Activated CD8-positive, alpha-beta memory T cell treated with anti-CD3 and anti-CD28 coated beads, Interleukin-2, amount 10 ng/mL, durations not matched to agents 7 days and 5 days (primary cell): ENCODE data around the gene PROSER2. TPM values are rescaled to one million over a fixed set of nuclear protein-coding genes. Genes with fewer than 3 reads are reported as not detected.

Source experiments
- ATAC-seq: fragments of 150-1000 bp; cut with Tn5 transposase; one replicate; pipeline ENCODE4 v1.10.0; 2021; ENCODE audit warnings: moderate library complexity
- CTCF ChIA-PET: fragments of 350-600 bp; sonication (Branson Sonifier 250); formaldehyde crosslinking; loops from one replicate; lab custom pipeline; 2021; ENCODE audit warnings: antibody characterized with exemption; lab: Charles Lee
- DNase-seq: peaks from one replicate; pipeline ENCODE4 v3.0.0-alpha.2; 2020
- H3K27ac Mint-ChIP-seq: one replicate; pipeline ENCODE4 v1.8.0; 2021; ENCODE audit warnings: mild to moderate bottlenecking, mixed read lengths
- H3K27me3 Mint-ChIP-seq: one replicate; pipeline ENCODE4 v1.8.0; 2021; ENCODE audit warnings: mixed read lengths
- H3K36me3 Mint-ChIP-seq: one replicate; pipeline ENCODE4 v1.8.0; 2021; ENCODE audit warnings: mild to moderate bottlenecking, mixed read lengths
- H3K4me1 Mint-ChIP-seq: one replicate; pipeline ENCODE4 v1.8.0; 2021; ENCODE audit warnings: mixed read lengths
- H3K4me3 Mint-ChIP-seq: one replicate; pipeline ENCODE4 v1.8.0; 2021; ENCODE audit warnings: mild to moderate bottlenecking, moderate library complexity, mixed read lengths
- H3K9me3 Mint-ChIP-seq: one replicate; pipeline ENCODE4 v1.8.0; 2022; ENCODE audit warnings: low read depth, mixed read lengths
- total RNA-seq, 2 experiments: library from RNA; stranded (reverse); gene quantifications; one replicate each; pipeline ENCODE4 v1.2.3, GENCODE V29; 2021

PROSER2 gene
- total RNA-seq, 2 experiments from 2014 or later, result 0.23 TPM

DNA sequence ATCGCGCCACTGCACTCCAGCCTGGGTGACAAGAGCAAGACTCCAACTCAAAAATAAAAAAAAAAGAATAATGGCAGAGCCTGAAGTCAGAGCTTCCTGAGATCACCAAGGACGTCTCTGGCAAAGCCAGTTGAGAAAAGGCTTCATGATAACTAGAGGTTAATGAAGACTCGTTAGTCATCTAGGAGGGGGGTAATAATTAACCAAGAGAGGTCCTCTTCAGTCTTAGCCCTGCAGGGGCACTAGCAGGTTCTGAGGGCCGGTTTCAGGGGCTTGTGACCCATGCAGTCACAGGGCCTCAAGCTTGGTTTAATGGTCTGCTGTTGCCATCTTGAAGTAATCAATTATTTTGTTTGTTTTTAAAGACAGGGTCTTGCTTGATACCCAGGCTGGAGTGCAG, 28.6 kb upstream of the PROSER2 start:
- H3K27me3 Mint-ChIP-seq, result peaks cover 5% of the 10 kb centered on the region
- no peak overlapping the region for H3K4me3 Mint-ChIP-seq
- peaks cover 2% of the 10 kb centered on the region for H3K4me1 Mint-ChIP-seq
- CTCF ChIA-PET, result no interaction called here
- H3K9me3 Mint-ChIP-seq, result no peaks in the 10 kb centered on the region
- no peak for ATAC-seq
- DNase-seq, result no peak
- no peaks in the 10 kb centered on the region for H3K36me3 Mint-ChIP-seq
- H3K27ac Mint-ChIP-seq, result no peak overlapping the region

DNA sequence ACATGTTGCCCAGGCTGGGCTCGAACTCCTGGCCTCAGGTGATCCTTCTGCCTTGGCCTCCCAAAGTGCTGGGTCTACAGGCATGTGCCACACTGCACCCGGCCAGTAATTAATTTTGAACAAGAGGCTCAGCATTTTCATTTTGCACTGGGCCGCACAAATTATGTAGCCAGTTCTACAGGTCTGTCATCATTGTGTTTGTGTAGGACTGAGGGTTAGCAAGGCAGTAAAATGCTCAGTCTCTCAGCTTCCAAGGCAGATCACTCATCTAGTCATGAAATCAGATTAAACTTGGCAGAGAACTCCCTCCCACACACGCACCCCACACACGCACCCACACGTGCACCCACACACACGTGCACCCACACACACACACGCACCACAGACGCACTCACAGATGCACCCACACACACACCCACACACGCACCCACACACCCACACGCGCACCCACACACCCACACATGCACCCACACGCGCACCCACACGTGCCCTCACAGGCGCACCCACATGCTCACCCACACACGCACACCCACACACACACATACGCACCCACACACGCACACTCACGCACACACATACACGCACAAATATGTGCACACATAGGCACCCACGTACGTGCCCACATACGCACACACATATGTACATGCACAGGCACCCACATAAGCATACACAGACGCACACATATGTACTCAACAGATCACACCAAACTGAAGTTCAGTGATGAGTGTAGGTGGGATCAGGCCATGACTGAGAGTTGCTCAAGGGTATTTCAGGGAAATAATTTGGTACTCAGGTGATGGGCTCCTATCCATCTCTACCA, 27.8 kb upstream of the PROSER2 start:
- Mint-ChIP-seq H3K27me3 (no peaks in the 10 kb centered on the region), H3K9me3 (no peaks in the 10 kb centered on the region), H3K27ac (no peak overlapping the region), H3K4me1 (peaks cover 2% of the 10 kb centered on the region), H3K36me3 (no peaks in the 10 kb centered on the region), H3K4me3 (no peak overlapping the region)
- CTCF ChIA-PET, result no interaction called here
- ATAC-seq (no peak), DNase-seq (no peak)

DNA sequence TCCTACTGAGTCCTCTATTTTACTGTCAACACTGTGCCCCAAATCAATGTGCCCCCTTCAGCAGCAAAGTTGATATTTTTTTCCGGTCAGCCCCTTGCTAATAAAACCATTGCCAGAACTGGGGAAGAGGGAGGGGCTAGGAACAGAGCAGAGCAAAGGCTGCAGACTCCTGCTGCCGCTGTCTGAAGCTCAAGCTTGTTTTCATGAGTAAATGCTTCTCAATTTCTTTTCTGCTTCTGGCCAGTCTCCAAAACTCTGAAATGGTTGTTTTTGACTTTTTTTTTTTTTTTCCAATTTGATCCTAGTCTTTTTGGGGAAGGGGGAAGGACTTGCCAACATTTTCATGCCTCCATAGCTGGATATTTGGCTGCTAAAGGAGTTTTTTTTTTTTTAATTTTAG, 26.7 kb upstream of the PROSER2 start:
- Mint-ChIP-seq H3K27ac (no peak overlapping the region), H3K27me3 (no peaks in the 10 kb centered on the region), H3K36me3 (no peaks in the 10 kb centered on the region), H3K9me3 (no peaks in the 10 kb centered on the region), H3K4me1 (peaks cover 2% of the 10 kb centered on the region), H3K4me3 (no peak overlapping the region)
- ATAC-seq (no peak), DNase-seq (no peak)
- CTCF ChIA-PET, result no interaction called here

DNA sequence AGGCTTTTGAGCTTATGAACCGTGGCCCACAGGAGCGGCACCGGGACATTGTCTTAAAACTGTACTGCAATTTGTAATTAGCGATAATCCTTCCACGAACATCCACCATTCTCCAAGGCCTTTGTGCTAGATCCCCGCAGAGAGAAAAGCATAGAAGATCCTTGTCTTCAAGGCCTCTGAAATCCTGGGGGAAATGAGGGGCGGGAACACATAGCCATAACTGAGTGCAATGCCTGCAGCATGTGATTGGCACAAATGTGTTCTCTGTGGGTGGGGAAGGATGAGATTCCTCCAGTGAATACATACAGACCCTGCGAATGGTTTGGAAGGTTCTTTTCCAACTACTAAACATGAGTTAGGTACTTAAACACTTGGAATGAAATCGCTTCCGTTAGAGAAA, 25.9 kb upstream of the PROSER2 start:
- CTCF ChIA-PET, result no interaction called here
- Mint-ChIP-seq H3K27ac (no peak overlapping the region), H3K4me3 (no peak overlapping the region), H3K36me3 (no peaks in the 10 kb centered on the region), H3K4me1 (peaks cover 2% of the 10 kb centered on the region), H3K9me3 (no peaks in the 10 kb centered on the region), H3K27me3 (no peaks in the 10 kb centered on the region)
- ATAC-seq, result no peak
- no peak for DNase-seq

DNA sequence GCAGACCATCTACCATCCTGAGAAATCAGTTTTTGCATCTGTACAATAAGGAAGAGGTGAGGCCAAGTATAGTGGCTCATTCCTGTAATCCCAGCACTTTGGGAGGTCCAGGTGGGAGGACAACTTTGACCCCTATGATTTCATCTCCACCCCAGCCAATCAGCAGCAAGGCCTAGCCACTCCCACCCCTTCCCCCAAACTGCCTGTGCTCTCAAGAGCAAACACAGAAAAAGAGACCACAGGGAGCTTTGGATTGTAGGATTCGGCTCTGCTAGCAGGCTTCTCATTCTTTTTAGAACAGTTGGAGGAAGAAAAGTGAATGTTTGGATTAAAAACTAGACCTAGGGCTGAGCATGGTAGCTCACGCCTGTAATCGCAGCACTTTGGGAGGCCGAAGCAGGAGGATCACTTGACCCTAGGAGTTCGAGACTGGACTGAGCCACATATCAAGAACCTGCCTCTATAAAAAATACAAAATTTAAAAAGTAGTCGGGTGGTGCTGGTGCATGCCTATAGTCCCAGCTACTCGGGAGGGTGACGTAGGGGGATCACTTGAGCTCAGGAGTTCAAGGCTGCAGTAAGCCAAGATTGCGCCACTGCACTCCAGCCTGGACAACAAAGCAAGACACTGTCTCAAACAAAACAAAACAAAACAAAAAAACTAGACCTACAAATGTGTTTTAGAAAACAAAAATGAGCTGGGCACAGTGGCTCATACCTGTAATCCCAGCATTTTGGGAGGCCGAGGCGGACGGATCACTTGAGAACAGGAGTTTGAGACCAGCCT, 25.1 kb upstream of the PROSER2 start:
- DNase-seq (no peak), ATAC-seq (no peak)
- Mint-ChIP-seq H3K27ac (no peak overlapping the region), H3K27me3 (no peaks in the 10 kb centered on the region), H3K4me1 (peaks cover 2% of the 10 kb centered on the region), H3K36me3 (no peaks in the 10 kb centered on the region), H3K9me3 (no peaks in the 10 kb centered on the region), H3K4me3 (no peak overlapping the region)
- CTCF ChIA-PET, result interaction anchor here (0.6 kb wide), 1 partner anchor 51 kb away, joined by 3 read pairs; no protein-coding TSS in a partner anchor

DNA sequence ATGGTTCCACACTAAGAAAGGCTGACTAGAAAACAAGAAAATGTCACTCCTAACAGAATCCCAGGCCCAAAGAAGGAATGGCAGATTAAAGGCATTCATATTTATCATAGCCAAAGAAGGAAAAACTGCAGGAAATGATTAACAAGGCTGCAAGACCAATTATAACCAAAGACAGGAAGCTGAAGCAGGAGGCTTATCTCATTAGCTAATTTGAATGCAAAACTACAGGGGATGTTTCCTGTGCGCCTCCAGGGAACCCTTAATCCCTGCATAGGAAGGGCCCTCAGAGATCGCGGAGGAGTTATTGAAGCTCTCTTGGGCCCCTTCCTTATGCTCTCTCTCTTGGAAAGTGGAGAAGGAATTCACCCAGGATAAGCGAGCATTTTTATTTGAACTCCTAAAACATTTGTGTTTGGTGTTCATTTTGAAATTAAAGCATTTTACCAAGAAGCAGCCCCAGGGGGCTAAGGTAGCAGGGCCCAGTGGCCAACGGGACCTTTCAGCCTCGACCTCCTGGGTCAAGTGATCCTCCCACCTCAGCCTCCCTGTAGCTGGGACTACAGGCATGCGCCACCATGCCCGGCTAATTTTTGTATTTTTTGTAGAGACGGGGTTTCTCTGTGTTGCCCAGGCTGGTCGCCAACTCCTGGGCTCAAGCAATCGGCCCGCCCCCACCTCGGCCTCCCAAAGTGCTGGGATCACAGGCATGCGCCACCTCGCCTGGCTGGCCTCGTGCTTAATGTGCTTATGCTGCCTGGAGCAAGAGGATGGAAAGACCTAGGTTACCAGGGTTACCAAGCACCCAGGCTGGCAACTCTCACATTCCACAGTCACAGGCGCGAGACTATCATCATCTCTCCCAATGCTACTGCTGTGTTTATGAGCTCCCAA, 24.1 kb upstream of the PROSER2 start:
- Mint-ChIP-seq H3K4me3 (no peak overlapping the region), H3K36me3 (no peaks in the 10 kb centered on the region), H3K4me1 (peaks cover 2% of the 10 kb centered on the region), H3K9me3 (no peaks in the 10 kb centered on the region), H3K27me3 (no peaks in the 10 kb centered on the region), H3K27ac (no peak overlapping the region)
- CTCF ChIA-PET, result interaction anchor here (0.6 to 1.3 kb wide), 2 partner anchors 17 to 50 kb away, joined by 3 to 4 read pairs; no protein-coding TSS in a partner anchor
- ATAC-seq (no peak), DNase-seq (no peak)

DNA sequence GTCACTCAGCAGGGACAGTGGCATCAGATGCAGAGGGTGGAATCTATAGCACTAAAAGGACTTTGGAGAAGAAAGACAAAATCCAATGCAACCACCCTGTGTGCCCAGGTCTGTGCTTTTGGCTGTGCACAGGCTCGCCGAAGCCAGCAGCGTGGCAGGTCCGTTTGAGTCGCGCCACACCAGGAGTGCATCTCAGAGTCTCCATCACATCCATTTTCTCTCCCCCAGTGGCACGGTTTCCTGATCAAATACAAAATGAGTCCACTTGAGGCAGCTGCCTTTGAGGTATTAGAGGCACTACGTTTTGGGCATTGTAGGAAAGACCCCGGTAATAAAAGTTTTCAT, 23.4 kb upstream of the PROSER2 start:
- Mint-ChIP-seq H3K4me3 (no peak overlapping the region), H3K36me3 (no peaks in the 10 kb centered on the region), H3K4me1 (peaks cover 2% of the 10 kb centered on the region), H3K27me3 (no peaks in the 10 kb centered on the region), H3K27ac (no peak overlapping the region), H3K9me3 (no peaks in the 10 kb centered on the region)
- DNase-seq (no peak), ATAC-seq (no peak)
- CTCF ChIA-PET, result interaction anchor here (1.3 kb wide), 1 partner anchor 17 kb away, joined by 4 read pairs; no protein-coding TSS in a partner anchor

DNA sequence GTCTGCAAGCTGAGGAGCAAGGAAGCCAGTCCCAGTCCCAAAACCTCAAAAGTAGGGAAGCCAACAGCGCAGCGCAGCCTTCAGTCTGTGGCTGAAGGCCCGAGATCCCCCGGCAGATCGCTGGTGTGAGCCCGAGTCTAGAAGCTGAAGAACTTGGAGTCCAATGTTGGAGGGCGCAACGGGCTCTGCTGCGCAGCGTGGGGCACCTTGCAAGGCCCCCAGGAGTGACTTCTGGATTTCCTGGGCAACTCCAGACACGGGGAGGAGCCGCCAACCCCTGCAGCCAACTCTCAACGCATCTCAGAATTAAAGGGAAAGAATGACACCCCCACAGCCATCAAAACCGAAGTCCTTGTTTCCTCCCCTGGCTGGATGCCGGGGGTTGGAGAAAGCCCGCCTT, 18.8 kb upstream of the PROSER2 start:
- Mint-ChIP-seq H3K27ac (no peak overlapping the region), H3K9me3 (no peaks in the 10 kb centered on the region), H3K4me1 (no peaks in the 10 kb centered on the region), H3K36me3 (no peaks in the 10 kb centered on the region), H3K4me3 (no peak overlapping the region), H3K27me3 (peaks cover 25% of the 10 kb centered on the region)
- ATAC-seq (no peak), DNase-seq (no peak)
- CTCF ChIA-PET, result no interaction called here

DNA sequence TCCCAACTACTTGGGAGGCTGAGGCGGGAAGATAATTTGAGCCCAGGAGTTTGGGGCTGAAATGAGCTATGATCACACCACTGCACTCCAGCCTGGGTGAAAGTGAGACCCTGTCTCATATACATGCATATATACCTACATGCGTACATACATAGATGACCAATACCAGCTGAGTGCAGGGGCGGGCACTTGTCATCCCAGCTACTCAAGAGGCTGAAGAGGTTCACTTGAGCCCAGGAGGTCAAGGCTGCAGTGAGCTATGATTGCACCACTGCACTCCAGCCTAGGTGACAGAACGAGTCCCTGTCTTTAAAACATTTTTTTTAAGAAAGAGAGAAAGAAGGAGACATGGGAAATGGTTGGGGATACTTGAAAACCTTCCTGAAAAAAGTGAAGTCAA, 17.4 kb upstream of the PROSER2 start:
- ATAC-seq (no peak), DNase-seq (no peak)
- Mint-ChIP-seq H3K27me3 (peaks cover 28% of the 10 kb centered on the region), H3K4me1 (no peaks in the 10 kb centered on the region), H3K9me3 (no peaks in the 10 kb centered on the region), H3K27ac (no peak overlapping the region), H3K36me3 (no peaks in the 10 kb centered on the region), H3K4me3 (no peak overlapping the region)
- CTCF ChIA-PET, result no interaction called here

DNA sequence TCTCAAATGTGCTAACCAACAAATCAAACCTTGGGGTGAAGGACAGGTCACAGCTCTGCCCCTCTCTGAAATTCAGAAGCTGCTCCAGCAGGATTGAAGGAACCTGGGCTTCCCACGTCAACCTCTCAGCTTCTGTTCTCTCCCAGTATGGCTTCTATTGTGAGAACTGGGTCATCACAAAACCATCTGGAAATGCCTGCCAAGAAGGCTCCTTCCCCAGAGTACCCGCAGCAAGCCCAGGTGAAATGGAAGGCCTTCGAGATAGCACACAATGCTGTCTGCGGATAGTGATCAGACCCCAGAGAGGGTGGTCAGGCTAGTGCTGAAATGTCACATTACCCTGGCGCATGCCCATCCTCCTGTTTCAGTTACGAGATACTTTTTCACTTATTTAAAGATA, 16.4 kb upstream of the PROSER2 start:
- no peaks in the 10 kb centered on the region for H3K4me1 Mint-ChIP-seq
- H3K27ac Mint-ChIP-seq, result no peak overlapping the region
- no peaks in the 10 kb centered on the region for H3K36me3 Mint-ChIP-seq
- peaks cover 30% of the 10 kb centered on the region for H3K27me3 Mint-ChIP-seq
- no peak for DNase-seq
- no peaks in the 10 kb centered on the region for H3K9me3 Mint-ChIP-seq
- no peak overlapping the region for H3K4me3 Mint-ChIP-seq
- no peak for ATAC-seq
- CTCF ChIA-PET, result no interaction called here

DNA sequence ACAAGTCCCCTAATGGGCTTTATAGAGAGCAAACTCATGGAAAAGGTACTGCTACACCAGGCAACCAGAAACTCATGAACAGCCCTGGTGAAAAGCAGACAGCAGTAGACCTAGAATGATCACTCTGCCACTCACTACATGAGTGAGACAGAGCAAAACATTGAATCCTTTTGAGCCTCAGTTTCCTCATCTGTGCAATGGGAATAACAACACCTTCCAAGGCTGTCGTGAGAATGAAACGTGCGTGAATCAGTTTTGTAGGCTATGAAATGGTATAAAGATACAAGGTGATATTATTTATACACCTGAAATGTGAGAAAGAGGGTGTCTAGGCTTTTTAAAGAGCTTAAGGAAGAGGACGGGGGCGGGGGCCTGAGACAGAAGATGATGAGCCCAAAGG, 14.3 kb upstream of the PROSER2 start:
- ATAC-seq, result no peak
- Mint-ChIP-seq H3K4me3 (no peak overlapping the region), H3K27ac (no peak overlapping the region), H3K4me1 (no peaks in the 10 kb centered on the region), H3K9me3 (no peaks in the 10 kb centered on the region), H3K27me3 (peaks cover 30% of the 10 kb centered on the region), H3K36me3 (no peaks in the 10 kb centered on the region)
- CTCF ChIA-PET, result no interaction called here
- DNase-seq, result no peak

DNA sequence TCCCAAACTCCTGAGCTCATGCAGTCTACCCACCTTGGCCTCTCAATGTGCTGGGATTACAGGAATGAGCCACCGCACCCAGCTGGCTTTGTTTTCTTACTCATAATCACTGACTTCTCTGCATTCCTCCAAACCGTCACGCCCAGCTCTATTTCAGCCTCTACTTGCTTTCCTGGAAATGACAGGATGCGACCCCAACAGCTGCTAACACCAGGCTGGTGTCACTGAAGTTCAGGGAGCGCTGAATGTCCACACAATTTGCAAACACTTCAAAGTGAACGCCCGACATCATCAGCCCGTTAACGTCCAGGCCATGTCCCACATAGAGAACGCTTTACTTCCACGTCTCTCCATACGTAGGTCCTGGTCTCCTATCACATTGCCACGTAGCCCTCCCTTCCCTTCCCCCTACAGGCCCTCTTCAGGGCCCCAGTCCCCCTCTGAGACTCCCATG, 12.8 kb upstream of the PROSER2 start:
- no peak overlapping the region for H3K27ac Mint-ChIP-seq
- H3K9me3 Mint-ChIP-seq, result no peaks in the 10 kb centered on the region
- DNase-seq (no peak), ATAC-seq (no peak)
- no peak overlapping the region for H3K4me3 Mint-ChIP-seq
- H3K4me1 Mint-ChIP-seq, result no peaks in the 10 kb centered on the region
- no peaks in the 10 kb centered on the region for H3K36me3 Mint-ChIP-seq
- CTCF ChIA-PET, result interaction anchor here (2.1 kb wide), 1 partner anchor 10 kb away, joined by 6 read pairs; no protein-coding TSS in a partner anchor
- peaks cover 30% of the 10 kb centered on the region for H3K27me3 Mint-ChIP-seq

DNA sequence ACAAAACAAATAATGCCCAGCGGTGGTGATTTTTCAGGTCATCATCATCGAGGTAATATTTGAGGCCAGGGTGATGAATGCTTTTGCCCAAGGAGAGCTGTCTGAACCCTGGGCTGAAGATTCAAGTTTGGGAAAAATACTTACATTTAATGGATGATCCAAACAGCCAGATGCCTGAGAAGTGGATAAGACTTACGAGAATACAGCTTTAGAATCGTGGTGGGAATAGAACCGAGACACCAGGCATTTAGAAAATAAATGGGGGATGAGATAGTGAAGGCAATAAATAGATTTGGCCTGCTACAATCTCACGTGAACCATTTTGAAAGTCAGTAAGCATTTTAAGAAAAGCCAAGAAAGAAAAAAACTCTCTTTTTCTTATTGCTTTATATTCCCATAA, 12.2 kb upstream of the PROSER2 start:
- CTCF ChIA-PET, result interaction anchor here (0.5 to 2.1 kb wide), 2 partner anchors 9 to 45 kb away, joined by 3 to 6 read pairs; no protein-coding TSS in a partner anchor
- no peaks in the 10 kb centered on the region for H3K4me1 Mint-ChIP-seq
- DNase-seq (no peak), ATAC-seq (no peak)
- no peaks in the 10 kb centered on the region for H3K36me3 Mint-ChIP-seq
- H3K4me3 Mint-ChIP-seq, result no peak overlapping the region
- no peak overlapping the region for H3K27ac Mint-ChIP-seq
- H3K27me3 Mint-ChIP-seq, result peaks cover 28% of the 10 kb centered on the region
- no peaks in the 10 kb centered on the region for H3K9me3 Mint-ChIP-seq
